ENCODE measurements around the gene GDI1.

The GDI1 gene

DNA sequence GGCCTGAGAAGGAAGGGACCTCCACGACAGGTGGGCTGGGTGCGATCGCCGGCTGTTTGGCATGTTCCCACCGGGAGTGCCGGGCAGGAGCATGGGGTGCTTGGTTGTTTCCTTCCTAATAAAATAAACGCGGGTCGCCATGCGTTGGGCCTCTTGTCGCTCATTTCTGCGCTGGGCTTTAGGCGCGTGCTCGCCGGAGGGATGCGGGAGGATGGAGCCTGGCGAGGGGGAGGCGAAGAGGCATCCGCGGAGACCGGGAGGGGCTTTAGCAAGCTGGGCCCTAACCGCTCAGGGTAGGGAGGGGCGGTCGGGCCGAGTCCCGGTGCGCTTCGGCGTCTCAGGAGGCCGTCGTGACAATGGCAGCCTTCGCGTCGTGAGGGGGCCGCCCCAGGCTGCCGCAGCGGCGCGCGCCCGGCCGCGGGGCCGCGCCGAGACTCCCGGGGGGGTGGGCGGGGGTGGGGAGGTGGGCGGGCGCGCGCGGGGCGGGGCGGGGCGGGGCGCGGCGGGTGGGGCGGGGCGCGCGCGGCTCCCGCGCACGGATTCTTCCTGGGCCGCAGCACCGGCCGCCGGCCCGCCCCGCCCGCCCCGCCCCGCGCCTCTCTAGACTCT, 476 bp upstream of the GDI1 start:
- DNase-seq: peak in 30 of 56 donors; percentile 2 to 65 (median 27)

DNA sequence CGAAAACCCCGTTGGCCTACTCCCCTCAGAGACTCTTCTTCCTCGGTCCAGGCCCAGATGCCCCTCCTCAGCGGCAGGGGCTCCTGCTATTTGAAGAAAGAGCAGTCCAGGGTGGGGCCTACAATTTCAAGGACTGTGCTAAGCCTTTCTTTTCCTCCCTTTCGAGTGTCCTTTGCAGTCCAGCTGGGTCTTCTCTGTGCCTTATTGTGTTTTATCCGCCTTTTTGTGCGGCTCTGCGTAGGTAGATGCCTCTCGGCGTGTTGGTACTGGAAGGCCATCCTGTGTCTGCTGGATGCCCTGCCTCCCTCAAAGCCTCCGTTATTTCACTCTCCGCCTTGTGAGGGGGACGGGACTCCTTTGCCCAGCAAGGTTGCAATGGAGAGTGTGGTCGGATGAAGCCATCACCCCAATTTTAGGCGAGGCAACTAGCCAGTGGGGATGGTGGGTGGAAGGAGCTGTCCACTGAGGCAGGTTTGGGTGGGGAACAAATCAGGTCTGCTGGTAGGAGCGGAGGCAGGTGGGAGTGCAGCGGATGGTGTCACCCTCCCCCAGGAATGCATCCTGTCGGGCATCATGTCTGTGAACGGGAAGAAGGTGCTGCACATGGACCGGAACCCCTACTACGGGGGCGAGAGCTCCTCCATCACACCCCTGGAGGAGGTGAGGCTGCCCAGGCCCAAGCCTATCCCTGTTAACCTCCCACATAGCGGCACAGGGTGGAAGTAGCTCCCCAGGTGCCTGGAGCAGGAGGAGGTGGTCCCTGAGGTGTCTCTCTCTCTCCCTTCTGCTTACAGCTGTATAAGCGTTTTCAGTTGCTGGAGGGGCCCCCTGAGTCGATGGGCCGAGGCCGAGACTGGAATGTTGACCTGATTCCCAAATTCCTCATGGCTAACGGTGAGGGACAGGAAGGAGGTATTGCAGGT, 1.3 kb downstream of the GDI1 start:
- no peak for DNase-seq

DNA sequence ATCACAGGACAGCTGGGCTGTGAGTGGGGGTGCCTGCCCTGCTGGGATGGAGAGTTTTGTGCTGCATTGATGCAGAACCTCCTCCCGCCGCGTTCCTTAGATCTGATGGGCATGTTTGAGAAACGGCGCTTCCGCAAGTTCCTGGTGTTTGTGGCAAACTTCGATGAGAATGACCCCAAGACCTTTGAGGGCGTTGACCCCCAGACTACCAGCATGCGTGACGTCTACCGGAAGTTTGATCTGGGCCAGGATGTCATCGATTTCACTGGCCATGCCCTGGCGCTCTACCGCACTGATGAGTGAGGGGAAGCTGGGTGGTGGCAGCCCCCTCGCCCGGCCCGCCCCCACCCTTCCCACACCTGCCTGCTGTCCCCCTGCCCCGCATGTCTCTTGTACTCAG, 2.9 kb downstream of the GDI1 start:
- DNase-seq: no peak

DNA sequence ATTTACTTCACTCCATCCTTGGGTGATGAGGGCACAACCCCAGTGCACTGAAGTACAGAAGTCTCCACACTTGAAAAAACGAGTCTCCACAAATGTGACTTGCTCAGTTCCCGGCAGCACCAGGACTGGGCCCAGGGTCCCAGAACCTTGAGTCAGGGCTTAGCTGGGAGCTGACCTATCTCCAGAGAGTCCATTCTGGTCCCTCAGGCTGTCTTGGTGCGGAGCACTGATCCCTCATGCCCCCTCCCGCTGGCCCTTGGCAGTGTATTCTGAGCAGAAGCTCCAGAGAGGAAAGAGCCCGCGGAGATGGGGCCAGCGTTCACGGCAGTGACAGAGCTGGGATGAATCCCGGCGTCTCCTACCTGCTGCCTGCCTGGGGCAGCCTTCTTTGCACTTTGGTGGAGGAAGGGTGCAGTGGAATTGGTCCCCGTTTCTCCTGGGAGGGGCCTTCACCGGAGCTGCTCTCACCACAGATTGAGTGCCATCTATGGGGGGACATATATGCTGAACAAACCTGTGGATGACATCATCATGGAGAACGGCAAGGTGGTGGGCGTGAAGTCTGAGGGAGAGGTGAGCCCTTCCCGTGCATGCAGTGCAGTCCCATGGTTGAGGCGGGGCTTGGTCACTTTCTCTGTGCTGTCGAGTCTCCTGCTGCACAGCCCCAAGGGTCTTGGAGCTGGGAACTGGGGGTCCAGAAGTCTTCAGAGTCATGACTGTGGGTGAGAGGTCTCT, 3.8 kb downstream of the GDI1 start:
- no peak for DNase-seq

DNA sequence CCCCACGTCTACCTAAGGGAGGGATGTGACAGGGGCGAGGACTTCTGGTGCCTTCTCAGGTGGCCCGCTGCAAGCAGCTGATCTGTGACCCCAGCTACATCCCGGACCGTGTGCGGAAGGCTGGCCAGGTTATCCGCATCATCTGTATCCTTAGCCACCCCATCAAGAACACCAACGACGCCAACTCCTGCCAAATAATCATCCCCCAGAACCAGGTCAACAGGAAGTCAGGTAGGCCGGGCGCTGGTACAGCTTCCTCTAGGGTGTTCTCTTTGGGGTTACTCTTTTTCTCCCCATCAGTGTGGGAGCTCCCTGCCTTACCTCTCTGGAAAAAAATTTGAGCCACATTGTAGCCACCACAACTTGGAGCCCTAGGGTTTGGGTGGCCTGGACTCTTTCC, 4.6 kb downstream of the GDI1 start:
- DNase-seq: no peak

DNA sequence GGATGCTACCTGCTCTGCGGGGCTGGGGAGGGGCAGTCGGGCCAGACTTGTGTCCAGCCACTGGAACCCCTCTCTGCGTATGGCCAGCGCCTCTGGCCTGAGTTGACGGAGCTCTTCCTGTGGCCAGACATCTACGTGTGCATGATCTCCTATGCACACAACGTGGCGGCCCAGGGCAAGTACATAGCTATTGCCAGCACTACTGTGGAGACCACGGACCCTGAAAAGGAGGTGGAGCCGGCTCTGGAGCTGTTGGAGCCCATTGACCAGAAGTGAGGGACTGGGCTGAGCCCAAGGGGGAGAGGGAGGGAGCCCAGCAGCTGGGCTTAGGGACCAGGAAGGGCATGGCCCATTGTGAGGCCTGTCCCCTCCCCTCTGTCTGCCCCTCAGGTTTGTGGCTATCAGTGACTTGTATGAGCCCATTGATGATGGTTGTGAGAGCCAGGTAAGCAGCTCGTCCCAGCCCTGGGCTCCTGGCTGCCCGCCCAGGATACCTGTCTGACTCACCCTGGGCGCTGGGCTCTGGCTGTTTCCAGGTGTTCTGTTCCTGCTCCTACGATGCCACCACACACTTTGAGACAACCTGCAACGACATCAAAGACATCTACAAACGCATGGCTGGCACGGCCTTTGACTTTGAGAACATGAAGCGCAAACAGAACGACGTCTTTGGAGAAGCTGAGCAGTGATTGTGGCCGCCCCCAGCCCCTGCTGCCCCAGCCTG, 5.2 kb downstream of the GDI1 start:
- DNase-seq: no peak

DNA sequence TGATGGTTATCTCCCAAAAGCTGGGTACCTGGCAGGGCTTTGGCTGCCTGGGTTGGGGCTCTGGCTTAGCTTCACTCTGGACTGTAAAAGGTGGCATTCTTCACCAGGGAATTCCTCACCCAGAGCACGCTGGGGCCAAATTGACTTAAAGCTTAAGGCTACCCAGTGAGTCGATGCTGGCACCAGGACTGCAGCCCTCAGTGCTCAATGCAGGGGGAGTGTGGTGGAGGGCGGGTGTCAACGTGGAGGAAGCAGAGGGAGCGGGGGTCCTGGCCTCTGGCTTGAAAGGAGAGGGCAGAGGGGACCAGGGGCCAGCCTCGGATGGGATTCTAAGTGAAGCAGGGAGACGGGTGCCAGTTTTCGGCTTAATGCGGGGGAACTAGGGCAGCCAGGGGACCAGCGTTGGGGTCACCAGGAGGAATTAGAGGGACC, 6.5 kb downstream of the GDI1 start:
- DNase-seq: no peak

DNA sequence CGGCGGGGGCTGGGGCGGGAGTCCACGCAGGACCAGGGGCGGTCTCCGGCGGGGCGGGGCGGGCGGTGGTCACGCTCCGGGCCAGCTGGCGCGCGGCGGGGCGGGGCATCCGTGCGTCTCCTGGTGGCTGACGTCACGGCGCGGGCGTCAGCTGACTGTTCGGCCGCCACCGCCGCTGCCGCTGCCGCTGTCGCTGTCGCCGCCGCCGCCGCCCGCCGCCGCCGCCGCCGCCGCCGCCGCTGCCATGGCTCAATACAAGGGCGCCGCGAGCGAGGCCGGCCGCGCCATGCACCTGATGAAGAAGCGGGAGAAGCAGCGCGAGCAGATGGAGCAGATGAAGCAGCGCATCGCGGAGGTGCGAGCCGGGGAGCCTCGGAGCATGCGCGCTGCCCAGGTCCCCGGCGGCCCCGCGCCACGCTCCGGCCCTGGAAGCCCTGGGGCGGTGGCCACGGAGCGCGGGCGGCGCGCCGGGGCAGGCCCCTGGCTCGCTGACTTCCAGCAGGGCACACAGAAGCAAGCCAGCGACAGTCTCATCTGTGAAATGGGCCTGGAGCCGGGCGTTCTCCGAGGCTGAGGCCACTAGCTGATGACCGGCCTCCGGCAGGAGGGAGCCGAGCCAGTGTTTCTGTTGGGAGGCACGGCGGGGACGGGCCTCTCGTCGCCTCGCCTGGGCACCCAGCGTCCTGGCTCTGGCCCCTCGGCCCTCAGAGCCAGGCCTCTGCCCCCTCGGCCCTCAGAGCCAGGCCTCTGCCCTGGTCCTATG, 7.2 kb downstream of the GDI1 start, which contains the start of gene FAM50A:
TSS of gene FAM50A (plus strand) at position 150 of the 763 bp plus-strand sequence. CDS start at position 245, 95 bp downstream.
- peak in 48 of 56 donors; percentile 21 to 82 (median 53) for DNase-seq

DNA sequence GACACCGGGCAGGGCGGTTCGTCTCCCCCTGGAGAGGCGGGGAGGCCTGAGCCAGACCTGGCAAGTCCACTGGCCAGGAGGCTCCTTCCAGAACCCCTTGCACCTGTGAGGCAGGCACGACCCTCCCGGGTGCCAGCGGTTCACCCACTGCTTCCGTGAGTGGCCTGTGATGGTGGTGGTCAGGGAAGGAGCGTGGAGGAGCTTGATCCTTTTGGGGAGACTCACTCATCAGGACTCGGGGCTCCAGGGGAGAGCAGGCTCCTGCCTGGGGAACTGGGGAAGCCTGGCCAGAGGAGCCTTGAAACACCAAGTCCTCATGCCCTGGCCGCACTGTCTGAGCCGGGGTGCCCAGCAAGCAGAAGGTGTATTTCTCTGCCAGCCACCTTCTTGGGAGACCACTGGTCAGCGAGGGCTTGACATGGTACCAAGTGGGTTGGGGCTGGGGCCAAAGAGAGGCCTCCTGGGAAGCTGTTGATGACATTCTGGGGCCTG, 7.8 kb downstream of the GDI1 start:
- DNase-seq: no peak

DNA sequence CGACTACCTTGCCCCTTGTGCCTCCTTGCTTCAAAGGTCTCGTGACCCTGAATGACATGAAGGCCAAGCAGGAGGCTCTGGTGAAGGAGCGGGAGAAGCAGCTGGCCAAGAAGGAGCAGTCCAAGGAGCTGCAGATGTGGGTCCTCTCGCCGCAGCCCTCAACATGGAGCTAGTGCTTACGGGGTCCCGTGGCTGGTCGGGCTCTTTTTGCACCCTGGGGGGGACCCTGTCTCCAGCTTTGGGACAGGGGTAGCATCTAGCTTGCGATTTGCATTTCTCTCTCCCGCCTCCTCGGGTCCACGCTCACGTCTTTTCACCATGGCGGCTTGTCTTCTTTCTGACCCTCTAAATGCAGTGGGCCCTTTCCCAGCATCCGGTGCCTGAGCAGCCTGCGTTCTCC, 8.8 kb downstream of the GDI1 start:
- no peak for DNase-seq

DNA sequence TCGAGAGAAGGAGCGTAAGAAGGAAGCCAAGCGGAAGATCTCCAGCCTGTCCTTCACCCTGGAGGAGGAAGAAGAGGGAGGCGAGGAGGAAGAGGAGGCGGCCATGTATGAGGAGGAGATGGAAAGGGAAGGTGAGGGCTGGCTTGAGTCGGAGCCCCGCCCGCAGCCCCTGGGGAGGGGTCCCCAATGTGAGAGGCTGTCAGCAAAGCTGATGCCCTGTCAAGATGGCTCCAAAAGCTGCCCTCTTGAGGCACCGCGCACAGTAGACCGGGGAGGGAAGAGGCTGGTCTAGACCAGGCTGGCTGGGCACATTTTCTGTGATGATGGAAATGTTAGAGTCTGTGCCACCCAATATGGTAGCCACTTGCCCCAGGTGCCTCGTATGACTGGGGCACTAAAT, 9.5 kb downstream of the GDI1 start:
- DNase-seq: no peak

DNA sequence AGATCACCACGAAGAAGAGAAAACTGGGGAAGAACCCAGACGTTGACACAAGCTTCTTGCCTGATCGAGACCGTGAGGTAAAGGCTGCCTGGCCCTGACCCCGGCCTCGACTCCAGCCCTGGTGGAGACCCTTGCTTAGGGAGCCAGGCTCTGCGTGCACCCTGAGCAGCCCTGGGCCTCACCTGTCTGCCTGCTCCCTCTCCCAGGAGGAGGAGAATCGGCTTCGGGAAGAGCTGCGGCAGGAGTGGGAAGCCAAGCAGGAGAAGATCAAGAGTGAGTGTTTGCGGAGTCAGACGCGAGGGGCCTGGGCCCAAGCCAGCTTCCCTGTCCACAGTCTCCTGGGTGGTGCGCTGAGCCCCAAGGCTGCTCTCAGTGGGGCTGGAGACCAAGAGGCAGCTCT, 11.5 kb downstream of the GDI1 start:
- DNase-seq: no peak

DNA sequence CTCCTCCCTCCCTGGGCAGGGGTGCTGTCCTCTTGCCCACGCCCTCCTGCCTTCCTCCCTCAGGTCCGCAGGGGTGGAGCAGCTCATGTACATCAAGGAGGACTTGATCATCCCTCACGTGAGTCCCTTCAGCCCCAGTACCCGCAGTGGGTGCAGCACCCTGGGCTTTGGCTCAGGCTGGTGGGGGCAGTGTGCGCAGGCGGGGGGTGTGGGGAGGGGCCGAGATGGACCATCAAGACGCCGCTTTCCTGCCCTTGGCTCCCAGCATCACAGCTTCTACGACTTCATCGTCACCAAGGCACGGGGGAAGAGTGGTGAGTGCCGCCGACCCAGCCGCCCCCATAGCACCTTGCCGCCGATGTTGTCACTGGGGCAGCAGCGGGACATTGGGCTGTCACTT, 12.7 kb downstream of the GDI1 start:
- DNase-seq: no peak

DNA sequence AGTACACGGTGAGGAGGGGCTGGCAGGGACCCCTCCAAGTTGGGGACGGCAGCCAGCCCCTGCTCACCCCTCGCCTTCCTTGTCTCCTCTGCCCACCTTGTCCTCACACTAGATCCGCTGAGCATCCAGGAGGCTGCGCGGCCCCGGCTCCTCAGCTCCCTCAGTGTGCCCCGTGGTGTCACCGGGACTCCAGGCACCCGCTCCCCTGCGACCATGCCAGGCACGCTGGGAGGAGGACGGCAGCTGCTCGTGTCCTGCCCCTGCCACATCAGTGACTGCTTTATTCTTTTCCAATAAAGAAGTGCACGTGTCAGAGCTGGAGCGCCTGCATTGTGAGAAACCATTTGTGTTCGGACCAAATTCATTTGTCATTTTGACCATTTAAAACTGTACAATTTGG, 13.4 kb downstream of the GDI1 start:
- DNase-seq: peak in 20 of 56 donors; percentile 1 to 58 (median 12)

DNA sequence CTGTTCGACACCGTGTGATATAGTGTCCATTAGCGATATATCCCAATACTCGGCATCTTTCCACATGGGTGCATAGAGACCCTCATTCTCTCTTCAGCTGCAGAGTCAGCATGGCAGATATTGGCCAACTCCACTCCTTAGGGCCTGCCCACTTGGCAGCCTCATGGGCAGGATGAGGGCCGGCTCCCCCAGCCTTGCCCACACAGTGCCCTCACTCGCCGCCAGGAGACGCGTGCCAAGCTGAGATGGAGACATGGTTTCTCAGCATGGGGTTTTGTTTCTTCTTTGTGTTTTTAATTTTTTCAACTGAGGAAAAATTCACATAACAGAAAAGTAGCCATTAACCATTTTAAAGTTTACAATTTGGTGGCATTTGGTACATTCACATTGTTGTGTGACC, 15.9 kb downstream of the GDI1 start:
- peak in 26 of 56 donors; percentile 1 to 59 (median 15) for DNase-seq

DNA sequence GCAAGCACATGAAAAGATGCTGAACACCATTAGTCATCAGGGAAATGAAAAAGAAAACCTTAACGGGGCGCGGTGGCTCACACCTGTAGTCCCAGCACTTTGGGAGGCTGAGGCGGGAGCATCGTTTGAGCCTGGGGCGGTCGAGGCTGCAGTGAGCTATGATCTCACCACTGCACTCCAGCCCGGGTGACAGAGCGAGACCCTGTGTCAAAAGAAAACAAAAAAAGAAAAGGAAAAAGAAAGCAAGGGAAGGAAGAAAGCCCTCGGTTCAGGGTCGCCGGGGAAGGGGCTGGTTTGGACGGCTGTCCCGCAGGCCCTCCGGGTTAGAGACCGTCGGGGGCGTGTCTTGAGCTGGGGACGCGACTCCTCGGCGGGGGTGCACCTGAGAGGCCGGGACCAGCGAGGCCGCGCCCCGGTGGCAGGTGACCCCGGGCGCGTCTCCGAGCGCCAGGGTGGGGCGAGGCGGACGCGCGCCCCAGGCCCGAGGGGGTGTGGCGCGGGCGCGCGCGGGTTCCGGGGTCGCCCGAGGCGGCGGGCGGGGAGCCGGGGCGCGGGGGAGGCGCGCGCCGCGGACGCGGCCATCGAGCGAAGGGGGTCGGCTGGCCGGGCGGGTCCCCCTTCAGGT, 20.6 kb downstream of the GDI1 start:
- DNase-seq: peak in 19 of 56 donors; percentile 6 to 64 (median 34)

DNA sequence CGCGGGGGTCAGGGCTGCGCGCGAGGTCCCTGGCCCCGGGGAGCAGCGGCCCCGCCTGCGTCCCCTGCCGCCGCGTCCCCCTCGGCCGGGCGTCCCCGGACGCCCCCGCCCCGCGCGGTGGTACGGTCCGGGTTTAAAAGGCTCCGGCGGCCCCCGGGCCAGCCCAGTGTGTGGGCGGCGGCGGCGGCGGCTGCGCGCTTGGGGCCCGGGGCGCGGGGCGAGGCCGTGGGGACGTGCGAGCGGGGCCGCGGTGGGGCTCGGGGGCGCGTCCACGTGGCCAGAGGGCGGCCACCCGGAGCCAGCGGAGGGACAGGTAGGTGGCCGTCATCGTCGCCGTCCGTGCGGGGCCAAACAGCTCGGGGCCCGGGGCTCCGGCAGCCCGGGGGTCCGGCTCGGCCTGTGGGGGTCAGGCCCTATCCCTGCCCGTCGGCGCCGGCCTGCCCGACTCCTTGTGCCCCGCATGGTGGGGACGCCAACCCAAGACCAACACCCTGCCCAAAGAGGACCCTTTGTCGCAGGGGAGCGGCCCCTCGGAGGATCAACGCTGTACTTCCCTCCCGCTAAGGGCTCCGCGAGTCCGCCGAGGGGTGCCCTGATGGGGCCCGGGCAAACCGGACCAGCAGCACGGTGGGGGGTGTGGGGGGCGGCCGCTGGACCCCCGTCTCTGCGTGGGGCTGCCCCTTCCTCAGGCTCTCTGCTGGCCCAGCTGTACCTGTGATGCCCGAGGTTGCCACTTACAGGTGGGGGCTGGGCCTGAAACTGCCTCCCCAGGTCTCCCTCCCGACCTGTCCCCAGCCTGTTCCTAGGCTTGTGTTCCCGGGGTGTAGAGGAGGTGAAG, 21.4 kb downstream of the GDI1 start, which contains the start of gene PLXNA3:
TSS of gene PLXNA3 (plus strand) at position 166 of the 838 bp plus-strand sequence. CDS start 1,903 bp downstream, outside the sequence.
- peak in 31 of 56 donors; percentile 3 to 70 (median 33) for DNase-seq

DNA sequence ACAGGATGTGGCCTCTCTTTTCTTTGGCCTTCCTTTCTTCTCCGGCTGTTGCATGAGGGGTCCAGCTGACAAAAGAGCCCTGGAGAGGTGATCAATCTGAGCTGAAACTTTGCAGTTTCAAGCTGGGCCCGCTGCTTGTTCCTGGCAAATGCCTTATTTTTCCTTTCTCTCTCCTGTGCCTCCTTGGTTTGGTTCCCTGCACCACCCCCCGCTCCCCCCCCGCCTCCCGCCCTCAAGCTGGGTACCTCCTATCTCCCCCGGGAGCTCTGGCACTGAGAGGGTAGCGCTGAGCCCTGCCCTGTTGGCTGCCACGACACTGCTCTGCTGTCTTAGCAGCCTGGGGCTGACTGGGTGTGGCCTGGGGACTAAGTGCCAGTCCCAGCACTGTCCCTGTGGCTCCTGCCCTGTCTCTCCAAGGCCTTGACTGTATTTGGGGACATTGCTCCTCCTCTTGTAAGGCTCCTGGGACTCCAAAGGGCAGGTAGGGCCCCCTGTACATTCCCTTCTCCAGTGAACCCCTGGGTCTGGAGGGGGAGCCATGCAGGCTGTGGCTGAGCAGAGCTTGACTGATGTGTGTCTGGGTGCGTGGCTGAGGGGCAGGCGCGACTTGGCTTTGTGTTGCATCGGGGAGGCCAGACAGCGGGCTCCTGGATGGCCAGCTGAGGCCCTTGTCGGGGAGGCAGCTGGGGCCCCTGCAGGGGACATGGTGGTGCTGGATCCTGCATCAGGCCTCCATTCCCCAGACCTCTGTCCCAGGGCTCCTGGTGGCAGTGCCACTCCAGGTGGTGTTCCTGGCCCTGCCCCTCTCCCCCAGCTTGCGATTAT, 22.2 kb downstream of the GDI1 start:
- peak in 20 of 56 donors; percentile 2 to 35 (median 12) for DNase-seq

All from nucleus accumbens (tissue), 56 donors.